CD4-positive, alpha-beta T cell treated with Interleukin-6 for 4 hours (primary cell): ENCODE results near the gene KIF5B.
A peak's percentile ranks its signal among the peaks of the same experiment; 100 is the strongest.
"Not testable (repeated sequence)": the region's sequence is repeated elsewhere in the genome, so short reads cannot be mapped to it uniquely, and the experiment has no call there.

Experiments
- DNase-seq: peaks from one replicate; pipeline ENCODE4 v3.0.0-alpha.2; 2020; ENCODE audit warnings: mixed read lengths

KIF5B gene

GRCh38 chr10:32056136-32057035 lies at the start of gene KIF5B:
Gene KIF5B, minus strand, starts transcription at chr10:32056425. Its CDS starts 452 bp downstream, at chr10:32055973.
- DNase-seq: peak; percentile 90

GRCh38 chr10:32105782-32106382 lies 49.7 kb upstream of the KIF5B start:
- DNase-seq: no peak

DNA sequence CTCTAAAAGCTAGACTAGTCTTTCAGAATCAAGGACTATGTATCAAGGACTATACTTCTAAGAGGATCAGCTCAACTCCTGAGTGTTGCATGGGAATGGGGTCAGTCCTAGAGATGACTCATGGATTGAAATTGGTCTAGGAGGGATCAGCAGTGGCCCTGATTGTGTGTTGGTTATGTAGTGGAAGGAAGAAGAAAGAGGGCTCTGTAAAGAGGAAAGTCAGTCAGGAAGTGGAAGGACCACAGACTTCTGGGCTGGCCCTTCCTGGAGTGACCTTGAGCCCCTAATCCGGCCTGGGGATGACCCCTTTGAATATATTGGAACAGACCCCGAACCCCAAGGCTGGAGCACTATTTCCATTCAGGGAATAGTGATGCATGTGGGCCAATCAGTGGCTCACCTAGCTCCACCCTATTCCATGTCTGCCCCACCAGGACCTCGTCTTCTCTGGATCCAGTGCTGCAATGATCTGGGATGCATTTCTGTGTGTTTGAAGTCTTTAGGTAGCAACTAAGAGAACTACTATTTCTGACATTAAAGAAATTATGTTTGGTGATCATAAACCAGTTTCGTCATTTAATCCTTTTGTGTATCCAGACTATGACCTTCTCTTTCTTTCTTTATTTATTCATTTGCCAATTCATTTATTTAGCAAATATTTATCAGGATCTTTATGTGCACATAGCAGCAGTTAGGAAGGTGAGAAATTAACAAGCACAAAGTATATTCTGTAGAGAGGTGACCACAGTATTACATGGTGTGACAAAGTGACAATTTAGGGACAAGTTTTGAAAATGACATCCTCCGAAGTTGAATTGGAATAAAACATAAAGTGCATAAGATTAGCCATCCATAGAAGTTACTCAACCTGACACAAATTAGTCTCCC lies 48.6 kb upstream of the KIF5B start:
- no peak for DNase-seq

DNA sequence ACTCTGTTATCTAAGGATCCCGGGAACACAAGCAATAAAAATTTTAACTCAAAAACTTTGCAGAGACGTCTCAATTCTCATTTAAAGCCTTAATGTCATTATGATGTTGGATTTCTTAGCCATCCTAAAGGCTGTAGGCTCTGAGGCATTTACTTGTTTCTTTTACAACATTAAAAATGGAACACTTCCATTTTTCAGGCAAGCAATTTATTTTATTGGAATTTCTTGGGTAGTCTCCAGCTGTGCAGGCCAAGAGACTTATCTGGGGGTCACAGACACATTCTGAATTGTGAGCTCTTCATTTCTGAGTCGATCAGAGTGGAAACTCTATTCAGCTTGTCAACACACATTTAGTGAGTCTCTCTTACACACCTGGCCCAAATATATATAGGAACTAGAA lies 48.0 kb upstream of the KIF5B start:
- no peak for DNase-seq

GRCh38 chr10:32103721-32104120 lies 47.5 kb upstream of the KIF5B start:
- DNase-seq: no peak

- not testable (repeated sequence) for DNase-seq
Observed at GRCh38 chr10:32098566-32099259, 42.5 kb upstream of the KIF5B start.

GRCh38 chr10:32095116-32095733 lies 39.0 kb upstream of the KIF5B start:
- no peak for DNase-seq

GRCh38 chr10:32093650-32094049 lies 37.4 kb upstream of the KIF5B start:
- no peak for DNase-seq

GRCh38 chr10:32091046-32091445 lies 34.8 kb upstream of the KIF5B start:
- no peak for DNase-seq

DNA sequence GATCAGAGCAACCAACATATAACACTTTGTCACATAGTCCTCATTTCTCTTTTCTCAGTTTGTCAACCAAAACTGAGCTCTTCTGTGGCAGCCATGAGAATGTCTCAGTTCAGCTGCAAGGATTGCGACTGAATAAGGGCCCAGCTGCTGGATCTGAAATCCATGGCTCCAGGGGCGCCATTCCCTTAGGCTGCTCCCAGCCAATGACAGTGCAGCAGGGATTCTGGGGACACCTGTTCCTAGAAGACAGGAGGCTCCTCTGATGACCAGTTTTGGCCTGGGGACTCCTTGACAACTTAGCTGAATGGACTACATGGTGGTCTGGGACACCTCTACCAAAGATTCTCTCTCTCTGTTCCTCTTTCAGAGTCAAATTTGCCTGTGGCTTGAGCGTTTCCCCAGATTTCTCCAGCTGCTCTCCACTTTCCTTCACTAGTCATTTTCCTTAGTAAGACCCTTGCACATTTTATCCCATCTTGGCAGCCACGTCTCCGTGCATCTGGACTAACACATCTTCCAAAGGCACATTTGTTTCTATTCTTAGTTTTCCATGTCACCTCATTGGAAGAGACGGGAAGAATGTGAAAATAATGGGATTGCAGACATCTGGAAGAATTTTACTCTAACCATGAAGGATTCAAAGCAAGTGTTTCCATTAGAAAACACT lies 28.1 kb upstream of the KIF5B start:
- DNase-seq: no peak

DNA sequence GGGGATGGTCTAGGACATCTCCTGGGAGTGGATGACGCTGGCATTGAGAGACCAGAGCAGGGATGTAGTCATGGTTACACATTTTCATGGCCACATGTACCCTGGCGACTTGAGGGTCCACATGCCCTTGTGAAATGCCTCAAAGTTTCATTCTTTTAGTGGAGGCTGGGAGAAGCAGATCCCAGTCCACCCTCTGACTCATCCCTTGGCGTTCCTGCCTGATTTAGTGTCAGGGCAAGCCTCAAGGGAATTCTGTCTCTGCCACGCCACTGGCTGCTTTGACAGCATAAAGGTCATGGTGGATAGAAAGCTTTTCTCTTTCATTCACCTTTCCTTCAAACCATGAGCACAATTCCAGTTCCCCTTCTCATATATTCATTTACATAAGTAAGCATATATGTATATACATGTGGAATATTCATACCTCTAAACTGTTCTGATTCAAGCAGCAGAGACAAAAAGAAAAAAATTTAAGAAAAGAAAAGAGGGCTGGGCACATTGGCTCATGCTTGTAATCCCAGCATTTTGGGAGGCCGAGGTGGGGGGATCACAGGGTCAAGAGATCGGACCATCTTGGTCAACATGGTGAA lies 21.8 kb upstream of the KIF5B start:
- DNase-seq: no peak

DNA sequence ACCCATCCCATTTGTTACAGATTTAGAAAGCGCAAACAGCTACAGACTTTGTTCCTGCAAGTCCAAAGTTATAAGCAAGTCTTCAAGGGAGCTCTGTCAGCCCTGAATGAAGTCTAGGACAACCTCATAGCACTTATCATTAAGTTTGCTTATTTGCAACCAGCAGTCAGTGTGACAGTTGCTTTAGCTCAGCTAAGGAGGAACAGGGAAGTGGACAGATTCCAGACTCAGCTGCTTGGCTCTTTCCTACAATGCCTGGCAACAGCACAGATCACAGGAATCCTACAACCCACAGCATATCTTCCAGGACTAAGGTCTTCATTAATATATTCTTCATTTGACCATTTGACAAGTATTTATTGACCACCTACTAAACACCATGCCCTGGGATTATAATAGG lies 17.4 kb upstream of the KIF5B start:
- DNase-seq: no peak

DNA sequence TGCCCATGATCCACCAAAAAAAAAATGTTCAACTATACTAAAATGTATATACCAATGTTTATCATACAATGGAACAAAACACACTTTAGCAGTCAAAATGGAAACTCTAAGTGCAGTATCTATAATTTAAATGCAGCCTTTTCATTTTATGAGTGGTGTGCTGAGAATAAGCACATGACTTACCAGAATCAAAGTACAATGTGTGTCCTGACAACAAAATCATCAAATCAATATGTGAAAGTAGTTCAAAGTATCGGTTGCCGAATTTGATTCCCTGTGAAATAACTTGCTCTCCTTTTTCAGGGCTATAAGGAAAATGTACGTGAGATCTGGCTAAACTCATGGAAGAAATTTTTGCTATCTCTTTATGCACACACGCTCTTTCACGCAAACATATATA lies 16.9 kb upstream of the KIF5B start:
- DNase-seq: no peak

DNA sequence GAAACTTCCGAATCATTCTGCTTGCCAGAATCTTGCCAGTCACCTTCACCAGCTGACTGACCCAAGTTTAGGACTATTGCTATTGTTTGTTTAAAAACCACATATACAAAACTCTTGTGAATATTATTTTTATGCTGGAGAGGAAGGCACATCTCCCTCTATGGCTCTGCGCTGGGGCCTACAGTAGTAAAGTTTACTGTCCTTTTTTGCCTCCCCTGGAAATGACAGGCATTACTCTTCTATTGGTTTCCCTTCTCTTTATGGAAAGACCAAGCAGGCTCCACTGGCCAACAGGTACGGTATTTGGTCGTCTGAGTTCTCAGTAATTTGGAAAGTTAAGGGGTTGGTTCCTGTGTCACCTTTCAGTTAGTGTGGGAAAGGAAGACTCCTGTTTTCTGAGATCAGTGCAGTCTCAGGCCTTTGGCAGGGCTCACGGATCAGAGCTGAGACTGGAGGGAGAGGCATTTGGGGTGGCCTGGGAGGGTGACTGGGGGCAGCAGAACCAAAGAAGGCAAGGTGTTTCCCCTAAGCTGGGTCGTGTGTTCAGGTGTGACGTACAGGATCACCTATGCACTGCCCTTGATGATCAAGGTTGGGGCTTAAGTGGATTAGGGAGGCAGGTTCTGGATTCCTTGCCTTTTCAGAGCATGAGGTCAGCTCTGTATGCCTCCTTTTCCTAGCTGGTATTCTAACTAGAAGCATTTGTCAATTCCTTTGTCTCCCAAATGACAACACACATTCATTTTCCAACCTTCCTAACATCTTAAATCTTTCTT lies 16.0 kb upstream of the KIF5B start:
- no peak for DNase-seq

DNA sequence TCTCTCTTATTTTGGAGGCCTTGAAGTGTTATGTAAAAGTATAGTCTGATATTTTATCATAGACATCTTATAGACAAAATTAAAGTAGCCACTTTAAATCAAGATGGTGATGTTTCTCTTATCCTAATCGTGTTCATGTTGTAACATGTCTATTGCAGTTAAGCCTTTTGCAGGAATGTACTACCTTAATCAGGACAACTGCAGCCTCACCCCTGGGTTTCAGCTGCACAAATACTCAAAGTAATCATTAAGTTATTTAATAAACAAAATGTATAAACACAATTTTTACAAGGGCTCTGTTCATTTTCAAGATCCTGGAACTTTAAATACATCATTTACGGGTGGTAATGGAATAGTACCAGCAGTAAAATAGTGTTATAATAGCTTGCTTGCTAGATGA lies 14.4 kb upstream of the KIF5B start:
- DNase-seq: no peak

GRCh38 chr10:32068569-32068968 lies 12.3 kb upstream of the KIF5B start:
- no peak for DNase-seq

- DNase-seq: not testable (repeated sequence)
Observed at GRCh38 chr10:32067931-32068330, 11.7 kb upstream of the KIF5B start.

GRCh38 chr10:32065856-32066255 lies 9.6 kb upstream of the KIF5B start:
- DNase-seq: no peak

DNA sequence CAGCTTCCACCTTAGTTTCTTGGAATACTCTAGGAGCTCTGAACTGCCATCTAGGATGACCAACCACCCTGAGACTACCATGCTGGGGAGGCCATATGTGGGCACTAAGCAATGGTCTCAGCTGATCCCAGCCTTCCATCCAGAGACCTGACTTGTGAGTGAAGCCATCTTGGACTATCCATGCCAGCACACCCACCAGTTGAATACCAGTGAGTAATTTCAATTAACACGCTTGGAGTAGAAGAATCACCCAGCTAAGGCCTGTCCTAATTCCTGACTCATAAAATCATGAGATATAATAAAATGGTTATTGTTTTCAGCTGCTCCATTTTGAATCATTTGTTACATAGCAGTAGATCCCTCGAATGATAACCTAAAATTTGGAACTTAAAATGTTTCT lies 5.2 kb upstream of the KIF5B start:
- no peak for DNase-seq

- no peak for DNase-seq
Observed at GRCh38 chr10:32060347-32060746, 4.1 kb upstream of the KIF5B start.
